ENCODE results near the gene ZCCHC7. TPM values are rescaled to one million over a fixed set of nuclear protein-coding genes. Genes with fewer than 3 reads are reported as not detected.

ZCCHC7 gene
- total RNA-seq, 1 donor from 2014 or later: 27.2 TPM

DNA sequence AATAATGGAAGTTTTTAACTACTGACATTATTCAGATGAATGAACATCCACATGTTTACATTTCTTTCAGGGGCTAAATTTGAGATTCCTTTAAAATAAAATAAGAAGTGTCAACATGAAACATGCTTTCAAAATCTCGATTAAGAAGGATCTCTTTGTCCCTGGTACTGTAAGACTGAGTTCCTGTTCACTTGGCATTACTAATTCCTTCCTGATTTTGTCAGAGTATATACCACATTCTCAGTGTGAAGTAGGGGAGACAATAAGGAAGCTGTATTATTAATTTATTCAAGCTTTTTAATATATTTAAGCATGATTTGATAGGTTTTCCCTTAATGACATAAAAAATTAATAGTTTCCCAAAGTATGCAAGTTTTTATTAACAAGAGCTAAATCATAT lies 220.6 kb downstream of the ZCCHC7 start:
- no peak for DNase-seq

DNA sequence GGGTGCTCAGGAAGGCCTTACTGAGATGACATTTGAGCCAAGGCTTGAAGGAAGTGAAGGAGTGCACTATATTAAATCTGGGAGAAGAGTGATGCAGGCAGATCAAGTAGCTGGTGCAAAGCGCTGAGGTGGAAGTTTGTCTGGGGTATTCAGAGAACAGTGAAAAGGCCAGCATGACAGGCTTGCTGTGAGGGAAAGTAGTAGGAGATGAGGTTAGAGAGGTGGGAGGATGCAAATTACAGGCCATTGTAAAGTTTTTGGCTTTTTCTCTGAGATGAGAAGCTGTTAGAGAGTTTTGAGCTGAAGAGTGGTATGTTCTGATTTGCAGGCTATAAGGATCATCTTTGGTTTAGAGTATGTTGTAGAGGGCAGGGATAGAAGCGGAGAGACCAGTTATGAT lies 221.3 kb downstream of the ZCCHC7 start:
- no peak for DNase-seq

DNA sequence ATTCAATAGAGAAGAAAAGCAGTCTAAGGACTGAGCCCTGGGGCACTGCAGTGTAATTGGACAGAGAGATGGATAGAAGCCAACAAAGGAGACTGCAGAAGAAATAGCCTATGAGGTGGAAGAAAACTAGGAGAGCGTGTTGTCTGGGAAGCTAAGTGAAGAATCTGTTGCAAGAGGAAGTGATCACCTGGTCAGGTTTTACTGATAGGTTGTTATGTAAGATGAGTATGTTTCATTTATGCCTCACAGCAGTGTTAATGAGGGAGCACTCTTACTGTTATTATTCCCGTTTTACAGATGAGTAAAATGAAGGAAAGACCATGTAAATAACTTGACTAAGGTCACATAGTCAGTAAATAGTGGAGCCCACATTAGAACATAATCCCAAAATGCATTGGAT lies 222.1 kb downstream of the ZCCHC7 start:
- DNase-seq: no peak

DNA sequence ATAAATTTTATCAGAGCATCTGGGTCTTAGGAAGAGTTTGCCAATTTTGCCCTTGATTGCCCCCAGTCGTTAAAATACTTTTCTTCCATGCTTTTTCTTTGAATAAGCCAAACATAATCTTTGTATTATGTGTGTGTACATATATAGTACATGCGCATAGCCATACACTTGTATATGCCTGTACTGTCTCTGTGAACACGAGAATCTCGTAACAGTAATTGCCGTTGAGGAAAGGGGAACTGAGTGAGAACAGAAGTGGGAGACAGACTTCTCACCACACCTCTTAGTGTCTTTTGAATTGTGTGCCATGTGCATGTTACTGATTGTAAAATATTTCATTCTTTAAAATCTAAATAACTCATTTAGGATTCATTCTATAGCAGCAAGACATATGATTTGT lies 222.5 kb downstream of the ZCCHC7 start:
- no peak for DNase-seq

DNA sequence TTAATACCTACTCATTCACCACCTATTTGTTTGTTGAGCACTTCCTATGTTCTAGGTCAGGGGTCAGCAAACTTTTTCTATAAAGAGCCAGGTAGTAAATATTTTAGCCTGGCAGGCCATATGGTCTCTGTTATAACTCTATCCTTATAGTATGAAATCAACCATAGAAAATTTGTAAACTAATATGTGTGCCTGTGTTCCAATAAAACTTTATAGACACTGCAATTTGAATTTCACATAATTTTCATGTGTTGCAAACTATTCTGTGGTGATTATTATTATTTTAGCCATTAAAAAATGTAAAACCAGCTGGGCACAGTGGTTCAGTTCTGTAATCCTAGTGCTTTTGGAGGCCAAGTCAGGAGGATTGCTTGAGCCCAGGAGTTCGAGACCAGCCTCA lies 223.3 kb downstream of the ZCCHC7 start:
- DNase-seq: no peak

DNA sequence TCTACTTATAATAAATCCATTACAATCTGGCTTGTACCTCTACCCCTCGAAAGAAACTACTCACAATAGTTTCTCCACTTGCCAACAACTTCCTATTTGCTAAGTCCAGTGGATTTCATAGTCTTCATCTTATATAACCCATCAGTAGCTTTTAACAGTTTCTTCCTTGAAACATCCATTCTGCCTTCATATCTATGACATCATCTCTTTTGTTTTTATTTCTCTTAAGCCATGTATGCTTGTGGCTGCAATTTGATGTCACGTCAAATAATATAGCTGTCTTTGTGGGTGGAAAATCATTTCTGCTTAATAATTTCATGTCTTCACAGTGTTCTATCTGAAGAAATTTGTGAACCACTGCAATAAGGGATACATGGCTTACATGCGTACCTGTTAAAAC lies 224.7 kb downstream of the ZCCHC7 start:
- no peak for DNase-seq

DNA sequence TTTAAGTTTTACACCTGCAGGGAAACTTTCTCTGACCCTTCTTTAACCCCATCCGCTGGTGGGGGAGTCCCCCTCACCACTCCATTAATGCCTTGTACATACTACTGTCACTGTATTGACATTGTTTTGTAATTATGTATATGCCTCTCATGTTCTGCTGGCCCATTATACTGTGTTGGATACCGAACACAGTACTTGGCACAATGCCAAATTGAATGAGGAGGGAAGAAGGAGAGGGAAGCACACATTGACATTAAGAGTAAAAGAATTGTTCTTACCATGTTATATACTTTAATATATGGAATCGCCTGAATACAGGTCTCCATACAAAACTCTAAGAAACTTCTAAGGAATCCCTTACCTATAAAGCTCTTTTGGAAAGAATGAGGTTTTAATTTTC lies 228.5 kb downstream of the ZCCHC7 start:
- DNase-seq: no peak

DNA sequence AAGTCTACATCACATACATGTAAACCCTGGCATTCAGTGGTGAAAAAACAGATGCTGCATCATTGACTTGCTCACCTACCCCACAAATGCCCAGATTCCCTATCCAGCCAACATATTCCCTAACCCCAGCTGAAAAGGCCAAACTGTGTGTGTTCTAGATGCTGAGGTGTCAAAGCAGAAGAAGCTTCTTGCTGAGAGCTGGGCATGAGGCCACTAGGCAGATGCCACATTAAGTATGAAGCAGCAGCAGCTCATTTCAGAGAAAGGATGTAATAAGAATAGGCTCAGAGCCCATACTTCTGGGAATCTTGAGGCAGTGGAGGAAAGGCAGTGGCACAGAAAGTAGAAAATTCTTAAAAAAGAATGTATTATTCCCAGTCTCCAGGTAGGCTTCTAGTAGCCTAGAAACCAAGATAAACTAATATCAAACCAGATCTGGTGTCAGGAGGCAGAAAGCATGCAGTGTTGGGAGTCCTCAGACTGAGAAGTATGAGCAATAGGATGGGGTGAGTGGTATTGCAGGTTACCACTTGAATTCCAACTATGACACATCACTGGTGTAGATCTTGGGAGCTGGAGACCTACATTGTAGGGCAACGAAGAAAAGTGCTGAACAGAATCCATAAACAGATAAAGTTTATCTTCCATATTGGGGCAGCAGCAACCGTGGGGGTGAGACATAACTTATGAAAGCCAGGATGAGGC lies 230.3 kb downstream of the ZCCHC7 start:
- no peak for DNase-seq

DNA sequence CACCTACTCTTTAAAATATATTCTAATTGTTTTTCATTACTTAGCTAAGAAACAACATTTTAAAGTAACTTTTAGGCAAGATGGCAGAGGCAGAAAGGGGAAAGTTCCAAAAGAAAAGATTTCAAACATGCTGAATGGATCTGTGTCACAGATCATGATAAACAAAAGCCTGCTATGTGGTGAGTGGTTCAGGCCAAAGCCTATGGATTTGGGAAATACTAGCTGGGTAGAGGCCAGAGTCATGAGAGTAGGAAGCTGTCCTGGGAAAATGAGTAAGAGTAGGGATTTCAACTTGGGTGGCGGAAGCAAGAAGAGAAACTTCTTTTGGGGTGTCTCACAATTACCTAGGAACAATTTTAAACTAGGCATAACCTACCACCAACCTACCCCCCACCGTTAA lies 233.4 kb downstream of the ZCCHC7 start:
- DNase-seq: no peak

DNA sequence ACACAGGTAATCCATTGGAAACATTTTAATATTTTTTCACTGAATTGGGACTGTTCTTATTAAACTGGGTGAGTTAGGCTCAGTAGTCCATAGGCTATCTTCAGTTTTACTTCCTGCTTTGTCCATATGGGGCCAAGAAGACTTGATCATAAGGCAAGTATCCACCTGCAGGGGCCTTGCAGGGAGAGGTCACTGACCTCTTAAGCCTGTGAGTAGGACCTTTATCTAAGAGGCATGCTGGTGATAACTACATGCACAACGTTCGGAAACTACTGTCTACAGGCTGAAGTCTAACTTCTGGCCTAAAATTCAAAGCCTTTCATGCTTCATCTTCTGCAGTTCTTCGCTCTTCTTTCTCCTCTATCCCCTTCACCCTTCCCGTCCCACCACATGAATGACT lies 242.1 kb downstream of the ZCCHC7 start:
- no peak for DNase-seq

DNA sequence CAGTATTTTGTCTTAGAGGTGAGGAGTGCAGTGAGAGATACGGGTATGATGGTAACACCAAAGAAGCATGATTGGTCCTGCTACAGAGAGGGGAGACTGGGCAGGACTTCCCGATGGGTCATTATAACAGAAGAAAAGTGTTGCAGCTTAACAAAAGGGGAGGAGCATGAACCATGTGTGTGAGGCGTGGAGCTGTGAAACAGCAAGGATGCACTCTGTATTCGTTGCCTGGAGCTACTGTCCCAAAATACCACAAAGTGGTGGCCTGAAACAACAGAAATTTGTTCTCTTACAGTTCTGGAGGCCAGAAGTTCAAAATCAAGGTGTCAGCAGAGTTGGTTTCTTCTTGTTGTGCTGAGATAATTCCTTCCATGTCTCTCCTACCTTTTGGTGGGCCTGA lies 242.8 kb downstream of the ZCCHC7 start:
- no peak for DNase-seq

DNA sequence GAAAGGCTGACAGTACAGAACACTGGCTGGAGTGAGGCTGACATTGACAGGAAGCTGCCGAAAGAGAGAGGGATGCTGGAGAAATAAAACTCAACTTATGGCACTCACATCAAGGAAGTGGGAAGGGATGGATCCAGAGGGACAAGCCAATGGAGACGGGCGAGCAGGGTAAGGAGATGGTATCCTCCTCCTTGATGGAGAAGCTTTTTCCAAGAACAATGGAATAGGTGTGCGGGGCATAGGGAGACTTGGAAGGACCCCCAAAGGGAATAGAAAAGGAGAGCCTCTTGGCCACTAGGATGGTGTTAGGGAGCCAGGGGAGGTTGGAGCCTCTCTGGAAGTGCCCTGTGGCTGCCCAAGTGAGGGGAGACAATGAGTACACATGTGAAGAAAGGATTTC lies 243.8 kb downstream of the ZCCHC7 start:
- DNase-seq: no peak

DNA sequence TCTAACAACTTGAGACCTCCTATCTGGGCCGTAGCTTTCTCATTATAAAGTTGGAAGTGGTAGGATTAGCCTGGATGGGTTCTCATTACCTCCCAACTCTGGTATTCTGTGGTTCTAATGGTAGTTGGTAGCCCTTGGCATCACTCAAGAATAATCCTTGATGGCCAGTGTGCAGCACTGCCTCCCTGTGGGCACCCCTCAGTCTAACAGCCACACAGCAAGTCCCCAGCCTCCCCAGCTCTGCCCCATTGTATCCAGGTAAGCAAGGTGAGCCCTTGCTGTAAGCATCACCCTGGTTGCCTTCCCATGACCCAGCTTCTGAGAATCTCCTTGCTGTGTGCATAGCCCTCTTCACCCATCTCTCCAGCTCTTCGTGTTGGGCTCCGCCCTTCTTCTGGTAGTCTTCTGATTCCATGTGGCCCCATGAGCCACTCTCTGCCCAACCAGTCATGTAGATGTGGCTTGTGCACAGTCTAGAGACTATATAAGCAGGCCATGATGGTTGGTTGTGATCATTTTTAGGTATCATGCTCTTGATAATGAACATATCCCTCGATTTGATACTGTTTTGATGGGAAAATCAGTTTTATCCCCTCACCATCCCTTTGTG lies 244.5 kb downstream of the ZCCHC7 start:
- no peak for DNase-seq

DNA sequence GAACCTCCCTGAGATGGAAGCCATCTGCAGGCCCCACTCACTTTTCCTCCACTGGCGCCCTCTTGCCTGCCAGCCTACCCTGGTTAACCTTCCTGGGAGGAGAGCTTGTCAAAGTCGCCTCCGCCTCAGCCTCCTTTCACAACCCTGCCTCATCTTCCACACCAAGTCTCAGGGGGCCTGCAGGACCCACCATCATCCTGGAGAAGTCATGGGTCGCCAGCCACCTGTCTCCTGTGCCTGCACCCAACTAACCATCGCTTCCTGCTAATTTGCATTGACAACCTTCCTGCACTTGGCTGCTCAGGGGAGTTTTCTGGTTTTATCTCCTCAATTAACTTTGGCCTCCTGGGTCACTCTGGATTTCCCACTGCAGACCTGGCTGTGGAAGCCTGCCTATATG lies 249.3 kb downstream of the ZCCHC7 start:
- DNase-seq: no peak

DNA sequence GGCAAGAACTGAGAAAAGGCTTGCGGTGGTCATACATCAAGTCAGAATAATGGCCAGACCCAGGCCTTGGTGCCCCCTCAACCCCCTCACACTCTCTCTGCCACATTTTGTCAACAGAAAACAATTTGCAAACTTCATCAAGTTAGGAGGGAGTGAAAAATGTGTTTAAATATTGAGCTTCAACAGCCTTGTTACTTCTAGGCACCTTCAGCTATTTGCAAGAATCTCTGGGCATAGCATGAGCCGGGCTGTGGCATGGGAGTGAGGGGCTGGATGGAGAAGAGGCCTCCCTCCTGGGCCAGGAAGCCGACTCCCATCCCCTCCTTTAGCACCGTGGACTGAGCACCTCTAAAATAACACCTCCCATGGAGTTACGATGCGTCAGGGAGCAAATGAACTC lies 249.9 kb downstream of the ZCCHC7 start:
- no peak for DNase-seq

DNA sequence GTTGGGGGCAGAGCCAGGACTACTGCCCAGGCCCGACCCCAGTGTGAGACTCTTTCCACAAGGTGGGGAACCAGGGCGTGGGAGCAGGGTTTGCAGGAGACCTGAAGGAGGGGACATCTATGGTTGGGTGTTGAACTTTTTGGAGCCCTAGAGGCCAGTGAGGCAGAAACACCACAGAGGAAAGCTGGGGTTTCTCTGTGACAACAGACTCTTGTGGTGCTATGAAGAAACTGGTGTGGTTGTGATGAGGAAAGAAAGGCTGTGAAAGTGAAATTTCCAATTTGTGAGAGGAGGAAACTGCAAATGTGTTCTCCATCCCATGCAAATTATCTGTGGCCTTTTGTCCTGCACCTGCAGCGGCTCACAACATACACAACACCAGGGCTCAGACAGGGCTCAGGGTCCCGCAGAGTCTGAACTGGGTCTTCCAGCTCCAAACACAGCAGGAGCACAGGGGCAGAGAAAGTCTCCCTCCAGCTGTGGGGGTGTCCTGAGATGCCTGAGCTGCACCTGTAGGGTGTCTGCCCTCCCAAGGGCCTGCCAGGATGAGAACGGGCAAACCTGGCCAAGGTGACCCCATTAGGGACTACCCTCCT lies 250.7 kb downstream of the ZCCHC7 start:
- no peak for DNase-seq

DNA sequence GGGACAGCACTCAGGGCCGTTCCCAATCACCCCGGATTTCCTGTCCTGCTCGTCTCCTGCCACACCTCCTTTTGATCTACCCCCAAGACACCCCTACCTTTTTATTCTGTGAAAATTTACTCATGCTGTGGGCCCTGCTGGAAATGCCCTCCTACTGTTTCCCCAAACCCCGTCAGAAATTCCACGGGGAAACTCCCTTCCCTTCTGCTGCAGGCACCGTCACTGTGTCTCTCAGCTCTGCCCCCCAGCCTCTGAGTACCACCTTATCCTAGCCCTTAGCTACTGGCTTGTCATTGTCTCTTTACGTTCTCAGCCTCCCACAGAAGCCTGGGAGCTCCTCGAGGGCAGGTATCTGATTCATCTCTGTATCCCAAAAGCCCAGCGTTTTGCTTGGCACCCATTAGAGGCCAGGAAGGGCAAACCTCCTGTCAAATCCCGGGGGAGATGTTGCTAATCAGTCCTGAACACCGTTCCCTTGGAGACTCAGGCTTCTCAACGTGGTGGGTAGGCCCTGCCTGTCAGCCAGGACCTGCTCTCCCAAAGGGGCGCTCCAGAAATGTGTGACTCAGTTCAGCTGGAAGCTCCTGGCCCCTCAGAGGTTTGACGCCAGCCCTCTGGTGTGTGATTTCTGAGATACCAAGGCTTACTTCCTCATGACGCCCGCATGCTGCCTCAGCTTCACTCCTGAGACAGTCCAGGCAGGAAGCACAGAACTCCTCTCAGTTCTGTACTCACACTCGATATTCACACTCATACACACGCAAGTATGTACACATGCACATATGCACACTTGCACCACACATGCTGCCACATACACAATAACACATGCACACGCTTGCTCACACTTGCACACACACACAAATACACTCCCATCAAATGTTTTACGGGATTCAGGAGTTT lies 251.4 kb downstream of the ZCCHC7 start:
- DNase-seq: no peak

DNA sequence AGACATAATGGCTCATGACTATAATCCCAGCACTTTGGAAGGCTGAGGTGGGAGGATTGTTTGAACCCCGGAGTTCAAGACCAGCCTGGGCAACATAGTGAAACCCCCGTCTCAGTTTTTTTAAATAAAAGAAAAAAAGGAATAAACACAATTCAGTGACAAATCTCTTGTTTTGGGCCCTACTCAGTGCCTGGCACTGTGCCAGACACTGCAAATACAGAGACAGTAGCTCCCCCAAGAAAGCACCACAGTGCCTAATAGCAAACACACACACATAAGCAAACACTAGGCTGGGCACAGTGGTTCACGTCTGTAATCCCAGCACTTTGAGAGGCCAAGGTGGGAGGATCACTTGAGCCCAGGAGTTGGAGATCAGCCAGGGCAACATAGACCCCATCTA lies 252.5 kb downstream of the ZCCHC7 start:
- DNase-seq: no peak

DNA sequence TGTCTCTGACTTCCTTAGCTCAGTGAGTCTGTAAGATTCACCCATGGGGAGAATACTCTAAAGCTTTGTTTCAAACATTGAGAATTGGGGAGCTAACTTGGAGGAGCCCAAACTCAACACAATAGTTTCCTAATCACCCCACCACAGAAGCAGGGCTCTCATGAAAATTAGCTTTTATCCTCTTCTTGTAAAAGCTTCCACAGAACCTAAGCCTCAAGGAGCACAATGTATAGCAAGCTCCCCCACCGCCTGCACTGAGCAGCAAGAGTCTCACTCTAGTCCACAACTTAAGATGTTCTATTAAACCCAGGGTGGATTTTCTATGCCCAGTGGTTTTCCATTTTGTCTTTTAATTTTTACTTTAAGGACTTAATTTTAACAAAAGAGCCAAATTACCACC lies 253.2 kb downstream of the ZCCHC7 start:
- no peak for DNase-seq

DNA sequence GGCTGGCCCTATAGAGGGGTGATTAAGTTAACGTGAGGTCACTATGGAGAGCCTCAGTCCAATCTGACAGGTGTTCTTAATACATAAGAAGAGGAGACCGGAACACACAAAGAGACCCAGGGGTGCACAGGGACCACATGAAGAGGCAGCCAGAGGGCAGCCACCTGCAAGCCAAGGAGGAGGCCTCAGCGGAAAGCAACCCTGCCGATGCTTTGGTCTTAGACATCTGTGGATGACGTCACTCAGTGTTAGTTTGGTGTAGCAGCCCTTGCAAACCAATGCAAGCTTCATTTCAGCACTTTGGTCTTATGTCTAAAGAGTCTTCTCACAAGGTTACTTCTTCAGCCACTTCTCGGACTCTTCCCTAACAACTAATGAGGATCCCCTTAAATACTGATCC lies 254.5 kb downstream of the ZCCHC7 start:
- no peak for DNase-seq

DNA sequence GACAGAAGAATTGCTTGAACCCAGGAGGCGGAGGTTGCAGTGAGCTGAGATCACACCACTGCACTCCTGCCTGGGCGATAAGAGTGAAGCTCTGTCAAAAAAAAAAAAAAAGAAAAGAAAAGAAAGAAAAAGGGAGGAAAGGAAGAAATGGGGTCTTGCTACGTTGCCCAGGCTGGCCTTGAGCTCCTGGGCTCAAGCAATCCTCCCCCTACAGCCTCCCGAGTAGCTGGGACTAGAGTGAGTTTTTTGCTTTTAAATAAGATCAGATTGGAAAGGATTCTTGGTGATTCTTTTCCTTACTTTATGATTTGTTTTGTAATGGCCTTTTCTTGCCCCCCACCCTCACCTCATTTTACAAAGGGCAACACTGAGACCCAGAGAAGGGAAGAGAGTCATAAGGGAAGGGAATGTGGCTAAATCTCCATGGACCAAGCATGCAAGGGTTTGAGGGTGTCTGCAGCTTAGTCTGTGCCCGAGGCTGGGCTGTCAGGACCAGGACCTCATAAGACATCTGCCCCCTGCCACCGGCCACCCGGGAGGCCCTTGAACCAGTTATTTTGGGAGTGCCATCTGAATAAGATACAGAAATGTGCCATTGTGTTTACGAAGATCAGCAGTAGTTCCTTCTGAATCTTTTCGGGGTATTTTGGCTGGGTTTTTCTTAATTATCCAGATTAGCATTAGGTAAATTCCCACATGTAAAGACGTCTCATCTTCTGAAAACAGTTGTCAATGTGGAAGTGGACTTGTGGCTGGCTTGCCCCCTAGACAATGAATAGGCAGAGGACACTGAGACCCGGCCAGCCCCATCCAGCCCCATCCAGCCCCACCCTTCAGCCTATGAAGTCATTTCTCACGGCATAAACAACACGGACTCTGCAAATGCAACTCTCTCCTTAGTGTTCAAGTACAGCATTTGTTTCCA lies 257.6 kb downstream of the ZCCHC7 start:
- no peak for DNase-seq

DNA sequence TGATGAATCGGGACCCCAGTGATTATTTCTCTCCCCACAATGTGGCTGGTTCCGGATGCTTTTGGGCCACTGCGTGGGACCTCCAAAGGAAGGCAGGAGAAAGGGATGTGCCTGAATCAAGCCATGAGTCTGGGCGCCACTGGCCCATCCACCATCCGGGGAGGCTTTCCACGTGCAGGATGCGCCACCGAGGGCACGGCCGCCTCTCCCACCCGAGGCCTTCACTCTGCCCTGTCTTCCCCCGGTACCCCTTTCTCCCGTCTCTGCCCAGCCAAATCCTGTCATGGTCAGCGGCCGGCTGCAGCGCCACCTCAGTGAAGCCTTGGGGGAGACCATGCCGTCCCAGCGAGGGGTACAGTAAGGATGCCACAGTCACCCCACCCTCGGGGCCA lies 258.2 kb downstream of the ZCCHC7 start:
- DNase-seq: no peak
